IPS DF 4.7 (cell line): ENCODE results near the gene C1orf167.
A peak's percentile ranks its signal among the peaks of the same experiment; 100 is the strongest.
"Not testable (repeated sequence)": the region's sequence is repeated elsewhere in the genome, so short reads cannot be mapped to it uniquely, and the experiment has no call there.

Experiments
- DNase-seq: peaks from one replicate; pipeline ENCODE4 v3.0.0-alpha.2; 2013; ENCODE audit warnings: low spot score; ENCODE audit errors: extremely low read depth

The C1orf167 gene

DNA sequence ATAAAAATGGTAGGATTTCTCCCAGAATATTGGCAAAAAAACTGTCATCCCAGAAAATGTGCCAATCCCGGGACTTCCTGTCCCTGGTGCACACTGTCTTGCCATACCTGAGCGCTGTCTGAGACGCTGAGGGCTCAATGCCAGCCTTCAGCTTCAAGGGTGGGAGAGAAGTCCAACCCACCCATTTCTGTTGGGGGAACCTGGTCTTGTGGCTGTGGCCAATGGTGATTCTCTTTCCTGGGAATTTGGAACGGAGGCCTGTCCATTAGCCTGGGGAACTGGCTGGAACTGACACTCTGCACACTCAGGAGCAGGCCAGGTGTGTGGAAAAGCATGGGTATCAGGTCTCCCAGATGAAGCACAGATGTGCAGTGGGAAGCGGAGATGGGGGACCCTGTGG, 37.1 kb downstream of the C1orf167 start:
- no peak for DNase-seq

- DNase-seq = no peak
Observed at GRCh38 chr1:11799896-11800295, 37.9 kb downstream of the C1orf167 start.

- no peak for DNase-seq
Observed at GRCh38 chr1:11800391-11800755, 38.4 kb downstream of the C1orf167 start.

GRCh38 chr1:11800756-11801433, 38.9 kb downstream of the C1orf167 start:
- no peak for DNase-seq

DNA sequence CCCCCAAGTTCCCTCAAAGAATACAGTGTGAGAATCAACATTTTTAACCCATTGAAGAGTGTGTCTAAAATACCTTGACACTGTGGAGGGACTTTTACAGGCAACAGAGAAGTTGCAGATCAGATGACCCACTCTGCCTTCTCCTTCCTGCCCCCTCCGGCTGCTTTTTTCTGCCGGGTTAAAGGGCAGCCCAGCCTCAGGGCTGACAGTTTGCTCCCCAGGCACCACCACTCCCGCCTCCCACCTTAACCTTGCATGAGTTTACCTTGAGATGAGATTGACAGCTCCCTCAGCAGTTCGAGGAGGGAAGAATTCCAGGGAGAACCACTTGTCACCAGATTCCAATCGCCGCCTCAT, 40.6 kb downstream of the C1orf167 start:
- no peak for DNase-seq

- DNase-seq = peak; percentile 79
Observed at GRCh38 chr1:11802973-11803885, 41.2 kb downstream of the C1orf167 start.

DNA sequence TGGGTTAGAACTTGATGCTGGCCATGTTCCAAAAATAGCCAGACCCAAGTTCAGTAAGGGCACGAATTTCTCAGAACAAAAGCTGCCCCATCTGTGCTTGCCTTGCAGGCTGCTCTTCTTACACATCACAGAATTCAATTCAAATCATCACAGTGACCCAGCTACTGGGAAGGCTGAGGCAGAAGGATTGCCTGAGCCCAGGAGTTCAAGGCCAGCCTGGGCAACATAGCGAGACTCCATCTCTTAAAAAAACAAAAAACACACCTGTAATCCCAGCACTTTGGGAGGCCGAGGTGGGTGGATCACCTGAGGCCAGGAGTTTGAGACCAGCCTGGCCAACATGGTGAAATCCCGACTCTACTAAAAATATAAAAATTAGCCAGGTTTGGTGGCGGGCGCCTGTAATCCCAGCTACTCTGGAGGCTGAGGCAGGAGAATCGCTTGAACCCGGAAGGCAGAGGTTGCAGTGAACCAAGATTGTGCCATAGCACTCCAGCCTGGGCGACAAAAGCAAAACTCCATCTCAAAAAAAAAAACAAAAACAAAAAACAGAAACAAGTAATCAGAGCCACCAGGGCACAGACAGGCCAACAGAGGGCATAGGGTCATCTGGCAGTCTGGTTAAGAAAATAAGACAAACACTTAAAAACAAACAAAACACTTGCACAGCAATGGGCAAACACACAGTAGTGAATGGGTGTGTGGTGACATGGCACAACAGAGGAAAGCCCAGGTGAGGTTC, 42.1 kb downstream of the C1orf167 start:
- not testable (repeated sequence) for DNase-seq

DNA sequence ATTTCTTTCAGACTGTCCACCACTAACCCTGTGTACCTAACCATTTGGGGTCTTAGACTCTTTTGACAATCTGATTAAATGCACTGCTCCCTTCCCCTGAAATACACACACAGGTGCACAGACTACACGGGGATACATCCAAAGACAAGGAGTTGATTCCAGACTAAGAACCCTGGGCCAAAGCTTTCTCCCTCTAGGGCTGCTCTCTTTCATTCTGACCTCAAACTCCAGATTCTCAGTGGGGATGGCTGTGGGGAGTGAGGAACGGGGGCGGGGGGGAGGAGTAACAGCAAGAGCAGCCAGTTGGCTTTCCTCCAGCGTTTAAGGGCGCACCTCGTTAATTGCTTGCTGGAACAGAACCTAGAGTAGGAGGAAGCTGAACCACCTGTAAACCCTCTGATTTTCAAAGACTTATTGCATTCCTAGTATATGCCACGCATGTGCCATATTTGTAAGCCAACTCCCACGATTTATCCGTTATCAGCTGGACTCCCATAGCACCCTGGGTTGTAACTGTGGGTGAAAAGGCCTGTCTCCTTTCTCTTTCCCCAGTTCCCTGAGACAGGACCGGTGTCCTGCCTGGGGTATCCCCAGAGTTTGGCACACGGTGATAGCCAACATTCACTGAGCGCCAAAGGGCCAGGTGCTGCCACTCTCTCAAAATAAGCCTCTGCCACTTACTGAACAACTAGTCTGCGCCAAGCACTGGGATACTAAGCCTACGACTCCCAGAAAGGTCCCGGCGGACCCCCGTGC, 42.9 kb downstream of the C1orf167 start:
- DNase-seq = no peak

- peak; percentile 89 for DNase-seq
Observed at GRCh38 chr1:11805422-11806306, 43.7 kb downstream of the C1orf167 start, which contains the start of the genes CLCN6 and MTHFR. Gene CLCN6, plus strand, starts transcription at chr1:11806191. Its CDS starts 72 bp downstream, at chr1:11806263. Gene MTHFR, minus strand, starts transcription at chr1:11805964. Its CDS starts 2,848 bp downstream, at chr1:11803116.

- no peak for DNase-seq
Observed at GRCh38 chr1:11806307-11806936, 44.4 kb downstream of the C1orf167 start.

GRCh38 chr1:11807133-11807532, 45.1 kb downstream of the C1orf167 start:
- no peak for DNase-seq

- DNase-seq = no peak
Observed at GRCh38 chr1:11813021-11813420, 51.0 kb downstream of the C1orf167 start.

- DNase-seq = no peak
Observed at GRCh38 chr1:11817192-11817591, 55.2 kb downstream of the C1orf167 start.

GRCh38 chr1:11822091-11822490, 60.1 kb downstream of the C1orf167 start:
- no peak for DNase-seq

- no peak for DNase-seq
Observed at GRCh38 chr1:11823366-11824137, 61.6 kb downstream of the C1orf167 start.

- no peak for DNase-seq
Observed at GRCh38 chr1:11825131-11825530, 63.1 kb downstream of the C1orf167 start.

- DNase-seq = no peak
Observed at GRCh38 chr1:11826946-11827345, 65.0 kb downstream of the C1orf167 start.

DNA sequence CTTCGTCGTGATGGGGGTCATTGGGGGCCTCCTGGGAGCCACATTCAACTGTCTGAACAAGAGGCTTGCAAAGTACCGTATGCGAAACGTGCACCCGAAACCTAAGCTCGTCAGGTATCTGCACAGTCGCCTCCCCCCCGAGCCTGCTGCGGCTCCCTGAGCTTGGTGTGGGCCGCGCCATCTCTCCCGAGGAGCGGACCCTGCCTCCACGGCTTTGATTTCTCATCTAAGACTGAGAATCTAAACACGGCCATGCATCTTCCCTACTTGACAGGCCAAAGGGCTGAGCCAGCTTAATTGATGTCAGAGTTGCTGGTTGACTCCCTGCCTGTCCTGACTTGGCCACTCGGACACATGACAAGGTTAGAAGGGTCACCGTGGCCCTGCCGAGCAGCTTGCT, 66.5 kb downstream of the C1orf167 start:
- DNase-seq = no peak
